Kidney tubule cell (primary cell): Measurements from ENCODE around the gene FBXO5.

Experiments used
- DNase-seq: peaks from one replicate; pipeline ENCODE4 v3.0.0-alpha.2; 2018; ENCODE audit warnings: low spot score

FBXO5 gene

DNA sequence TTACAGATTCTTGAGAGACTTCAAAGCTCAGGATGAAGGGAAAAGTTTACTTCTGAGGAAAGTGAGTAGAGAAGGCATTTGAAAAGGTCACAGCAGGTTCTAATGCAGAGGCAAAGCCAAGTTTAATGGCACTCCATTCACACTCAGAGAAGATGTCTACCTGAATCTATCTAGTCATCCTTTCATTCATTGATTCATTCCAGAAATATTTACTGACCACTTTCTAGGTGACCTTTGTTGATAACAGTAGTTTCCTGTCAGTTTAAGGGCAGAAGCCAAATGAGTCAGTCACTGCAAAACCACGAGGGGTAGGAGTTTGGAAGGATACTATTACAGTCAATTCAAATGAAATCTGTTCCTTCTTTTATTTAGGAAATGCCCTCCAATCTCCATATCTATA, 30.8 kb downstream of the FBXO5 start:
- DNase-seq, result peak; percentile 75

GRCh38 chr6:152950240-152950639, 32.6 kb downstream of the FBXO5 start:
- DNase-seq, result no peak

GRCh38 chr6:152948150-152948768, 34.6 kb downstream of the FBXO5 start:
- peak; percentile 54 for DNase-seq

DNA sequence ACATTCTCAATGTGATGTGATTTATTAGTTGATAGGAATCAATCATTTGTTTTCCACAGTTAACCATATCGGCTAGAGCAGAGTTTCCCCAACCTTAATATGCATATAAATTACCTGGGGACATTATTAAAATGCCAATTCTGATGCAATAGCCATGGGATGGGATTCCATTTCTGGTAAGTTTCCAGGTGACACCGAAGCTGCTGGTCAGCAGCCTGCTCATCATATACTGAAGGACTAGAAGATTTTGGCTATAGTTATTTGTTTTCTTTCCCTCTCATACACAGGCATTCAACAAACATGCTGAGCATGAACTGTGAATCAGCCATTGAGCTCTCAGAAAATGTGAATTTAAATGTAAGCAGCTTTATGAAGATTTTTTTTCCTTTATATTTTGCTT, 35.8 kb downstream of the FBXO5 start:
- DNase-seq, result no peak

- DNase-seq, result no peak
Measured at GRCh38 chr6:152946484-152946883, 36.4 kb downstream of the FBXO5 start.

GRCh38 chr6:152943260-152943897, 39.5 kb downstream of the FBXO5 start:
- DNase-seq, result no peak

GRCh38 chr6:152942319-152942869, 40.4 kb downstream of the FBXO5 start:
- no peak for DNase-seq

- DNase-seq, result no peak
Measured at GRCh38 chr6:152941746-152942145, 41.1 kb downstream of the FBXO5 start.

GRCh38 chr6:152932865-152933264, 50.0 kb downstream of the FBXO5 start:
- no peak for DNase-seq

DNA sequence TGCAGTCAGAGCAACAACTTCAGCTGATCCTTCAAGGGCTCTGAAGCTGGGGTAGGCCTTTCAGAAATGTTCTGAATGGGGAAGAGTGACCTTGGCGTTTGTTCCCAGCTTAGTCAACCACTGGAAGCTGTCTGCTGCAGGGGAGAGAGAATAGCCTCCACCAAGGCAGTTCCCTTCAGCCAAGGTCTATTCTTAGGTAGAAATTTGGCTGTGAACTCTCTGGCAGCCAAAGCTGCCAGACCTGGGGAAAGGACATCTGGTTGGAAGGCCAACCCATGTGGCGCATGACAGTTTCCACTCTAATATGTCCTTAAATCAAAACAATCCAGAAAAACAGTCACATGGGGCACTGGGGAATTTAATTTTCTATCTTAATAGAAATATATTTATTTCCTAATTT, 60.1 kb downstream of the FBXO5 start:
- no peak for DNase-seq
